Activated CD8-positive, alpha-beta T cell treated with anti-CD3 and anti-CD28 coated beads for 36 hours (primary cell): ENCODE measurements around the gene ADD1. TPM values are rescaled to one million over a fixed set of nuclear protein-coding genes. Genes with fewer than 3 reads are reported as not detected.

Source experiments
- ATAC-seq: fragments of 200-7000 bp; cut with Tn5 transposase; one replicate; pipeline ENCODE4 v1.10.0; 2021; ENCODE audit warnings: mild to moderate bottlenecking, moderate library complexity
- CTCF ChIA-PET: fragments of 350-600 bp; sonication (Branson Sonifier 250); formaldehyde crosslinking; loops from one replicate; lab custom pipeline; 2021; ENCODE audit warnings: antibody characterized with exemption; lab: Charles Lee
- POLR2A ChIA-PET: fragments of 350-600 bp; sonication (Branson Sonifier 250); formaldehyde crosslinking; loops from one replicate; lab custom pipeline; 2021; ENCODE audit warnings: antibody characterized with exemption; lab: Charles Lee
- DNase-seq: peaks from one replicate; pipeline ENCODE4 v3.0.0-alpha.2; 2020
- H3K27ac Mint-ChIP-seq: one replicate; pipeline ENCODE4 v1.8.0; 2021; ENCODE audit warnings: mild to moderate bottlenecking, mixed read lengths
- H3K27me3 Mint-ChIP-seq: one replicate; pipeline ENCODE4 v1.8.0; 2021; ENCODE audit warnings: mixed read lengths
- H3K36me3 Mint-ChIP-seq: one replicate; pipeline ENCODE4 v1.8.0; 2021; ENCODE audit warnings: low read depth, mixed read lengths
- H3K4me1 Mint-ChIP-seq: one replicate; pipeline ENCODE4 v1.8.0; 2021; ENCODE audit warnings: low read depth, mixed read lengths
- H3K4me3 Mint-ChIP-seq: one replicate; pipeline ENCODE4 v1.8.0; 2021; ENCODE audit warnings: mild to moderate bottlenecking, moderate library complexity, mixed read lengths
- H3K9me3 Mint-ChIP-seq: one replicate; pipeline ENCODE4 v1.8.0; 2021; ENCODE audit warnings: mixed read lengths
- intact Hi-C: fragments of 100-400 bp; cut with micrococcal nuclease; formaldehyde crosslinking; loops from one replicate; pipeline ENCODE4 v1.10.0; 2022
- total RNA-seq, 2 experiments: library from RNA; stranded (reverse); gene quantifications; one replicate each; pipeline ENCODE4 v1.2.3, GENCODE V29; 2021
- TF ChIP-seq, protein P1 (sequence below): fragments of 200-600 bp; IDR thresholded peaks from one replicate; pipeline ENCODE4 v1.8.0; 2022; ENCODE audit warnings: antibody characterized with exemption, mild to moderate bottlenecking

ADD1 gene
- total RNA-seq, 2 experiments from 2014 or later: 149 to 154 TPM

- Mint-ChIP-seq H3K27ac (no peak overlapping the region), H3K4me3 (no peak overlapping the region), H3K36me3 (peaks cover 42% of the 10 kb centered on the region), H3K9me3 (no peaks in the 10 kb centered on the region), H3K4me1 (peaks cover 3% of the 10 kb centered on the region), H3K27me3 (no peaks in the 10 kb centered on the region)
- CTCF ChIA-PET: no interaction called here
- POLR2A ChIA-PET: interaction anchor here (1.1 kb wide), 1 partner anchor 8 kb away, joined by 5 read pairs; no protein-coding TSS in a partner anchor
- ATAC-seq (no peak), DNase-seq (no peak)
- TF ChIP-seq, protein P1, sequence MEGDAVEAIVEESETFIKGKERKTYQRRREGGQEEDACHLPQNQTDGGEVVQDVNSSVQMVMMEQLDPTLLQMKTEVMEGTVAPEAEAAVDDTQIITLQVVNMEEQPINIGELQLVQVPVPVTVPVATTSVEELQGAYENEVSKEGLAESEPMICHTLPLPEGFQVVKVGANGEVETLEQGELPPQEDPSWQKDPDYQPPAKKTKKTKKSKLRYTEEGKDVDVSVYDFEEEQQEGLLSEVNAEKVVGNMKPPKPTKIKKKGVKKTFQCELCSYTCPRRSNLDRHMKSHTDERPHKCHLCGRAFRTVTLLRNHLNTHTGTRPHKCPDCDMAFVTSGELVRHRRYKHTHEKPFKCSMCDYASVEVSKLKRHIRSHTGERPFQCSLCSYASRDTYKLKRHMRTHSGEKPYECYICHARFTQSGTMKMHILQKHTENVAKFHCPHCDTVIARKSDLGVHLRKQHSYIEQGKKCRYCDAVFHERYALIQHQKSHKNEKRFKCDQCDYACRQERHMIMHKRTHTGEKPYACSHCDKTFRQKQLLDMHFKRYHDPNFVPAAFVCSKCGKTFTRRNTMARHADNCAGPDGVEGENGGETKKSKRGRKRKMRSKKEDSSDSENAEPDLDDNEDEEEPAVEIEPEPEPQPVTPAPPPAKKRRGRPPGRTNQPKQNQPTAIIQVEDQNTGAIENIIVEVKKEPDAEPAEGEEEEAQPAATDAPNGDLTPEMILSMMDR: no peak
- intact Hi-C loops: no loop called here
Measured at GRCh38 chr4:2827874-2828751, 15.5 kb upstream of the ADD1 start.

DNA sequence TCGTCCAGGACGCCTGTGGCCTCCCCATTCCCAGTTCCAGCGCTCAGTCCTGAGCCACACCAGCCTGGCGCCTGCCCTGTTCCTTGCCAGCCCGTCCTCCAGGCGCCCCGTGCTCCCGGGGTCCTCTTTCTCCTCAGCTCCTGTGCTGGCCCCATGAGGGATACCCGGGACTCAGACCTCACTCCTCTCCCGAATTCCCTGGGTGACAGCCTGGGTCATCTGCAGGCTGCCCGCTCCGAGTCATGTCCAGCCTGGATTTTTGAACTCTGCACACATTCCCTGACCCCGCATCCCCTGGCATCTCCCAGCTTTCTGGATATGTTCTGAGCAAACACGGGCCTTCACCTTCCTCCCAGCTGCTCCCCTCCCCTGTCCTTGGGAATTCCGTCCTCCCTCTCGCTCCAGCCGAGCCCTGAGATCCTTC, 14.9 kb upstream of the ADD1 start:
- no peak overlapping the region for H3K27ac Mint-ChIP-seq
- peaks cover 40% of the 10 kb centered on the region for H3K36me3 Mint-ChIP-seq
- H3K4me1 Mint-ChIP-seq: peaks cover 2% of the 10 kb centered on the region
- no peaks in the 10 kb centered on the region for H3K27me3 Mint-ChIP-seq
- POLR2A ChIA-PET: no interaction called here
- CTCF ChIA-PET: no interaction called here
- TF ChIP-seq, protein P1: no peak
- no peak for DNase-seq
- no peaks in the 10 kb centered on the region for H3K9me3 Mint-ChIP-seq
- no peak overlapping the region for H3K4me3 Mint-ChIP-seq
- intact Hi-C loops: no loop called here
- ATAC-seq: no peak

DNA sequence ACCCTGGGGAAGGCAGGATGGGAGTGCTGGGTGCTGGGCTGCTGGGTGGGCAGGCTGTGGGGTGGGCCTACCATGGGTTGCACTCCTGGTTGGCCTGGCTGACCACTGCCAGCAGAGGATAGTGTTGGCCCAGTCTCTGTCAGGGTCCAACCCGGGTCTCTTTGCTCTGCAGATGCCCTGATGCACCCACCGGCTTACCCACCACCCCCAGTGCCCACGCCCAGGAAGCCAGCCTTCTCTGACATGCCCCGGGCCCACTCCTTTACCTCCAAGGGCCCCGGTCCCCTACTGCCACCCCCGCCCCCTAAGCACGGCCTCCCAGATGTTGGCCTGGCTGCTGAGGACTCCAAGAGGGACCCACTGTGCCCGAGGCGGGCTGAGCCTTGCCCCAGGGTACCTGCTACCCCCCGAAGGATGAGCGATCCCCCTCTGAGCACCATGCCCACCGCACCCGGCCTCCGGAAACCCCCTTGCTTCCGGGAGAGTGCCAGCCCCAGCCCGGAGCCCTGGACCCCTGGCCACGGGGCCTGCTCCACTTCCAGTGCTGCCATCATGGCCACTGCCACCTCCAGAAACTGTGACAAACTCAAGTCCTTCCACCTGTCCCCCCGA, 14.2 kb upstream of the ADD1 start:
- DNase-seq (no peak), ATAC-seq (no peak)
- ChIA-PET CTCF (interaction anchor here (0.6 kb wide), 1 partner anchor 26 kb away, joined by 4 read pairs; no protein-coding TSS in a partner anchor), POLR2A (no interaction called here)
- Mint-ChIP-seq H3K4me1 (peaks cover 4% of the 10 kb centered on the region), H3K27me3 (no peaks in the 10 kb centered on the region), H3K36me3 (peaks cover 38% of the 10 kb centered on the region), H3K27ac (no peak overlapping the region), H3K9me3 (no peaks in the 10 kb centered on the region), H3K4me3 (no peak overlapping the region)
- intact Hi-C loops: no loop called here
- TF ChIP-seq, protein P1: no peak

- ATAC-seq (no peak), DNase-seq (no peak)
- intact Hi-C loops: no loop called here
- H3K9me3 Mint-ChIP-seq: no peaks in the 10 kb centered on the region
- CTCF ChIA-PET: interaction anchor here (0.6 kb wide), 1 partner anchor 25 kb away, joined by 4 read pairs; no protein-coding TSS in a partner anchor
- TF ChIP-seq, protein P1: no peak
- no peak overlapping the region for H3K27ac Mint-ChIP-seq
- H3K4me3 Mint-ChIP-seq: no peak overlapping the region
- H3K36me3 Mint-ChIP-seq: peaks cover 33% of the 10 kb centered on the region
- POLR2A ChIA-PET: interaction anchor here (1.3 kb wide), 1 partner anchor 32 kb away, joined by 3 read pairs; no protein-coding TSS in a partner anchor
- no peaks in the 10 kb centered on the region for H3K27me3 Mint-ChIP-seq
- H3K4me1 Mint-ChIP-seq: peaks cover 10% of the 10 kb centered on the region
Measured at GRCh38 chr4:2829933-2830451, 13.7 kb upstream of the ADD1 start.
